Left lobe of liver (tissue), 2 donors: ENCODE results near the gene SAMSN1. TPM values are rescaled to one million over a fixed set of nuclear protein-coding genes. Genes with fewer than 3 reads are reported as not detected.

Experiments used
- ATAC-seq: fragments of 200-7000 bp; cut with Tn5 transposase; one replicate; pipeline ENCODE4 v1.9.1; 2020; ENCODE audit warnings: mild to moderate bottlenecking, moderate library complexity
- DNase-seq: peaks from one replicate; pipeline ENCODE4 v3.0.0-alpha.2; 2020; ENCODE audit warnings: low spot score
- total RNA-seq: library from RNA; stranded (reverse); gene quantifications from one replicate; pipeline ENCODE4 v1.2.1, GENCODE V29; 2021
- donor health status: DM: no; HTN: no; CAD: no; lungs with moderate emphysema.
- donor health status: DM: no; HTN: yes; CAD: no.

SAMSN1 gene
- total RNA-seq, 1 donor from 2014 or later = 1.6 TPM

- DNase-seq (no peak), ATAC-seq (no peak)
These were observed 93.3 kb downstream of the SAMSN1 start for GRCh38 chr21:14452727-14453241.

GRCh38 chr21:14452031-14452726 lies 93.9 kb downstream of the SAMSN1 start:
- no peak for DNase-seq
- ATAC-seq = no peak

GRCh38 chr21:14451546-14451945 lies 94.6 kb downstream of the SAMSN1 start:
- ATAC-seq (no peak), DNase-seq (no peak)

- DNase-seq (no peak), ATAC-seq (no peak)
These were observed 97.3 kb downstream of the SAMSN1 start for GRCh38 chr21:14448784-14449183.

- DNase-seq = no peak
- ATAC-seq = no peak
These were observed 107.9 kb downstream of the SAMSN1 start for GRCh38 chr21:14438211-14438610.

- ATAC-seq = no peak
- DNase-seq = no peak
These were observed 110.7 kb downstream of the SAMSN1 start for GRCh38 chr21:14435423-14435822.

Other genes with a start within 250 kb of the SAMSN1 start
- 7.7 TPM for gene HSPA13, start 163.2 kb downstream of the SAMSN1 start, total RNA-seq